CD14-positive monocyte (primary cell): ENCODE results near the gene POU2F1. TPM values are rescaled to one million over a fixed set of nuclear protein-coding genes. Genes with fewer than 3 reads are reported as not detected.
"Not testable (repeated sequence)": the region's sequence is repeated elsewhere in the genome, so short reads cannot be mapped to it uniquely, and the experiment has no call there.

Experiments
- DNase-seq, 3 donors: peaks; one replicate each; pipeline ENCODE4 v3.0.0-alpha.2; 2011 to 2022
- H2AFZ ChIP-seq: 2 replicates; pipeline ENCODE4 v1.6.0; 2012; ENCODE audit warnings: mild to moderate bottlenecking, low read depth, low read length, inconsistent platforms; ENCODE audit not compliant: insufficient read depth, poor library complexity, severe bottlenecking
- H3K27ac ChIP-seq, 2 donors: 1 replicate in 1 of 2; 2 replicates in 1 of 2; pipeline ENCODE4 v1.5.1; 2012 to 2013; ENCODE audit warnings: low read length in 2 of 2, control low read depth in 1 of 2, inconsistent platforms in 1 of 2, low read depth in 1 of 2, mild to moderate bottlenecking in 1 of 2
- H3K27me3 ChIP-seq, 2 donors: one replicate each; pipeline versions ENCODE4 v1.6.0 to v1.6.1; 2011 to 2013; ENCODE audit warnings: low read length in 2 of 2; ENCODE audit not compliant: control insufficient read depth in 2 of 2, insufficient read depth in 2 of 2
- H3K36me3 ChIP-seq, 2 donors: replicated peaks in 1 of 2; 1 replicate in 1 of 2; 2 replicates in 1 of 2; pipeline versions ENCODE4 v1.5.1 to v1.6.1; 2012 to 2013; ENCODE audit warnings: low read length in 2 of 2, control low read depth in 1 of 2, inconsistent platforms in 1 of 2, mild to moderate bottlenecking in 1 of 2; ENCODE audit not compliant: insufficient read depth in 2 of 2, control insufficient read depth in 1 of 2
- H3K4me1 ChIP-seq, 2 donors: 1 replicate in 1 of 2; 2 replicates in 1 of 2; pipeline versions ENCODE4 v1.5.1 to v1.6.1; 2012 to 2013; ENCODE audit warnings: low read length in 2 of 2, control low read depth in 1 of 2, inconsistent platforms in 1 of 2, mild to moderate bottlenecking in 1 of 2, moderate library complexity in 1 of 2; ENCODE audit not compliant: insufficient read depth in 2 of 2, control insufficient read depth in 1 of 2
- H3K4me2 ChIP-seq: replicated peaks from 2 replicates; pipeline ENCODE3; 2012; ENCODE audit warnings: low read length, moderate library complexity, mild to moderate bottlenecking; ENCODE audit not compliant: poor library complexity, severe bottlenecking; ENCODE audit errors: extremely low read depth
- H3K4me3 ChIP-seq, 3 experiments: fragments of 200-600 bp in 1 of 3; sonication (generic) in 1 of 3; replicated peaks in 1 of 3; 1 replicate in 2 of 3; 2 replicates in 1 of 3; pipeline ENCODE4 v1.5.1; 2011 to 2013; ENCODE audit warnings: low read length in 3 of 3, mild to moderate bottlenecking in 3 of 3, control low read depth in 2 of 3, low read depth in 2 of 3, inconsistent platforms in 1 of 3, moderate library complexity in 1 of 3
- H3K79me2 ChIP-seq: 2 replicates; pipeline ENCODE4 v1.6.0; 2012; ENCODE audit warnings: mild to moderate bottlenecking, control low read depth, inconsistent platforms, low read length, moderate library complexity; ENCODE audit not compliant: insufficient read depth
- H3K9ac ChIP-seq: 2 replicates; pipeline ENCODE4 v1.6.0; 2017; ENCODE audit warnings: low read length, mild to moderate bottlenecking; ENCODE audit not compliant: insufficient read depth, poor library complexity, severe bottlenecking
- H3K9me3 ChIP-seq, 2 donors: replicated peaks in 1 of 2; 1 replicate in 1 of 2; 2 replicates in 1 of 2; pipeline versions ENCODE4 v1.5.1 to v1.6.1; 2012 to 2013; ENCODE audit warnings: low read length in 2 of 2, control low read depth in 1 of 2; ENCODE audit not compliant: control insufficient read depth in 1 of 2, insufficient read depth in 1 of 2
- H4K20me1 ChIP-seq: 2 replicates; pipeline ENCODE4 v1.6.0; 2012; ENCODE audit warnings: mild to moderate bottlenecking, low read length, control low read depth, moderate library complexity; ENCODE audit not compliant: insufficient read depth
- H3K27ac Mint-ChIP-seq, 7 donors: one replicate each; pipeline ENCODE4 v1.8.0; 2020; ENCODE audit warnings: mild to moderate bottlenecking in 7 of 7, mixed read lengths in 7 of 7, moderate library complexity in 6 of 7, inconsistent platforms in 2 of 7
- H3K27me3 Mint-ChIP-seq, 3 donors: one replicate each; pipeline ENCODE4 v1.8.0; 2021 to 2022; ENCODE audit warnings: low read depth in 3 of 3, mild to moderate bottlenecking in 3 of 3, mixed read lengths in 3 of 3, moderate library complexity in 3 of 3, inconsistent platforms in 1 of 3
- H3K36me3 Mint-ChIP-seq, 2 donors: one replicate each; pipeline ENCODE4 v1.8.0; 2020; ENCODE audit warnings: mixed read lengths in 2 of 2, inconsistent platforms in 1 of 2, mild to moderate bottlenecking in 1 of 2
- H3K4me1 Mint-ChIP-seq: one replicate; pipeline ENCODE4 v1.8.0; 2020; ENCODE audit warnings: mild to moderate bottlenecking, mixed read lengths
- H3K4me3 Mint-ChIP-seq, 2 donors: one replicate each; pipeline ENCODE4 v1.8.0; 2020; ENCODE audit warnings: mild to moderate bottlenecking in 2 of 2, mixed read lengths in 2 of 2, moderate library complexity in 1 of 2
- H3K9me3 Mint-ChIP-seq, 7 donors: one replicate each; pipeline ENCODE4 v1.8.0; 2020 to 2022; ENCODE audit warnings: mixed read lengths in 7 of 7, mild to moderate bottlenecking in 6 of 7, moderate library complexity in 6 of 7, inconsistent platforms in 2 of 7
- CTCF ChIP-seq: fragments of 200-600 bp; IDR thresholded peaks from one replicate; pipeline ENCODE4 v1.8.0; 2022; ENCODE audit warnings: antibody characterized with exemption, mild to moderate bottlenecking
- WGBS: methylation state at CpG from one replicate; pipeline ENCODE4 v1.1.5; 2013; ENCODE audit warnings: missing lambda C conversion rate; ENCODE audit not compliant: insufficient coverage; 5-methylcytosine and 5-hydroxymethylcytosine counted together
- intact Hi-C, 2 donors: fragments of 100-400 bp; cut with micrococcal nuclease; formaldehyde crosslinking; loops; one replicate each; pipeline versions ENCODE4 v1.15.0 to v1.15.1; 2023
- polyA plus RNA-seq, 3 donors: library from polyadenylated mRNA; depleted of rRNA in 1 of 3; unstranded in 2 of 3; stranded (reverse) in 1 of 3; fragments of 300-500 nt in 2 of 3; fragments of >200 nt in 1 of 3; fragmentation: Illumina TruSeq in 2 of 3; gene quantifications; 1 replicate in 2 of 3; 2 replicates in 1 of 3; pipeline ENCODE4 v1.2.3, GENCODE V29; 2012 to 2021

POU2F1 gene
- polyA plus RNA-seq, 3 donors = 2.3 to 4.2 (median 3.9) TPM

DNA sequence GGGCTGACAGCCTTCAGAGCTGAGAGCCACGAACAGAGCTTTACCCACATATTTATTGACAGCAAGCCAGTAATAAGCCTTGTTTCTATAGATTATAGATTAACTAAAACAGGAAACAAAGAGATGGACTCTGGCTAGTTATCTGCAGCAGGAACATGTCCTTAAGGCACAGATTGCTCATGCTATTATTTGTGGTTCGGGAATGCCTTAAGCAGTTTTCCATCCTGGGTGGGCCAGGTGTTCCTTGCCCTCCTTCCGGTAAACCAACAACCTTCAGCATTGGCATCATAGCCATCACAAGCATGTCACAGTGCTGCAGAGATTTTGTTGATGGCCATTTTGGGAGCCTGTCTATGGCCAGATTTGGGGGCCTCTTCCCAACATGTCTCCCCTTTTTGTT lies 96.8 kb downstream of the POU2F1 start:
- WGBS = 100% methylated on average over 1 of the region's 3 CpGs
- intact Hi-C loops = no loop called here
- Histone ChIP-seq H2AFZ (no peak overlapping the region), H3K9ac (no peak overlapping the region), H3K79me2 (no peaks in the 10 kb centered on the region), H3K36me3 (peaks cover 0 to 33% of the 10 kb centered on the region in 2 donors), H3K4me3 (no peak overlapping the region), H3K27ac (no peak overlapping the region), H4K20me1 (no peaks in the 10 kb centered on the region), H3K4me1 (no peaks in the 10 kb centered on the region), H3K4me2 (no peak overlapping the region), H3K27me3 (no peaks in the 10 kb centered on the region), H3K9me3 (peaks cover 33 to 57% of the 10 kb centered on the region in 2 donors)
- H3K36me3 Mint-ChIP-seq = peaks cover 20 to 30% of the 10 kb centered on the region in 2 donors
- H3K27ac Mint-ChIP-seq = no peak overlapping the region
- H3K4me1 Mint-ChIP-seq = peaks cover 2% of the 10 kb centered on the region
- TF ChIP-seq CTCF = no peak
- H3K27me3 Mint-ChIP-seq = peaks cover 0 to 4% (median 0%) of the 10 kb centered on the region in 3 donors
- no peak for DNase-seq
- H3K4me3 Mint-ChIP-seq = no peak overlapping the region
- peaks cover 46 to 62% (median 59%) of the 10 kb centered on the region in 7 donors for H3K9me3 Mint-ChIP-seq

DNA sequence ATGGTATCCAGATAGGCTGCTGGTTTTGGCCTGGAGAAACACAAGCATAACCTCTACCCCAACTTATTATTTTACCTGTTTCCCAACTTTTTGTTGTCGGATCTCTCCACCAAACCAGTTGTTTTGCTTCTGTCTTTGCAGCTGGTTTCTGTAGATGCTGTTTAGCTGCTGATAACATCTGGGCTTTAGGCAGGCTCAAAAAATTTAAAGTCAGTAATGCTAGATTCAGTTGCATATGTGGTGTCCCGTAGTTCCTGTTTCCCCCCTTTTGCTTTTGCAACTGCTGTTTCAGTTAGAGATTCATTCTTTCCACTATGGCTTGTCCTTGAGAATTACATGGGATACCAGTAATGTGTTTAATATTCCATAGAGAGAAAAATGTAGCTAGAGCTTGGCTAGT lies 98.5 kb downstream of the POU2F1 start:
- H3K27ac ChIP-seq = not testable (repeated sequence)

More for the DNA sequence above, 98.5 kb downstream of the POU2F1 start:
- DNase-seq, H3K9ac ChIP-seq, H2AFZ ChIP-seq, H3K4me1 Mint-ChIP-seq, H3K4me2 ChIP-seq, H3K4me3 ChIP-seq, H3K27ac Mint-ChIP-seq, intact Hi-C loops, H3K27me3 Mint-ChIP-seq, H3K4me3 Mint-ChIP-seq, H3K4me1 ChIP-seq, H3K79me2 ChIP-seq, H3K27me3 ChIP-seq, H4K20me1 ChIP-seq: not testable (repeated sequence)
- peaks cover 43 to 74% of the 10 kb centered on the region in 2 donors for H3K9me3 ChIP-seq
- WGBS = no CpG with 5 or more reads among the region's 2 CpGs
- Mint-ChIP-seq H3K36me3 (peaks cover 27 to 34% of the 10 kb centered on the region in 2 donors), H3K9me3 (peaks cover 53 to 78% (median 76%) of the 10 kb centered on the region in 7 donors)
- peaks cover 0 to 51% of the 10 kb centered on the region in 2 donors for H3K36me3 ChIP-seq
